Suppressor macrophage (primary cell): ENCODE results near the gene RGS6.

Source experiments
- DNase-seq, 4 experiments: peaks; one replicate each; pipeline ENCODE4 v3.0.0-alpha.2; 2020 to 2022

Gene RGS6

GRCh38 chr14:72247896-72248465 is 315.8 kb downstream of the RGS6 start:
- no peak for DNase-seq

- no peak for DNase-seq
Measured at GRCh38 chr14:72253503-72253902, 321.3 kb downstream of the RGS6 start.

GRCh38 chr14:72254202-72254936 is 322.1 kb downstream of the RGS6 start:
- no peak for DNase-seq

GRCh38 chr14:72254937-72255472 is 322.8 kb downstream of the RGS6 start:
- DNase-seq: peak in 1 of 4 experiments; percentile 16

GRCh38 chr14:72256055-72256454 is 323.8 kb downstream of the RGS6 start:
- no peak for DNase-seq

- no peak for DNase-seq
Measured at GRCh38 chr14:72261068-72261467, 328.8 kb downstream of the RGS6 start.

- no peak for DNase-seq
Measured at GRCh38 chr14:72262771-72263170, 330.5 kb downstream of the RGS6 start.

GRCh38 chr14:72264716-72265115 is 332.5 kb downstream of the RGS6 start:
- DNase-seq: no peak

- no peak for DNase-seq
Measured at GRCh38 chr14:72270147-72270727, 338.0 kb downstream of the RGS6 start.

- no peak for DNase-seq
Measured at GRCh38 chr14:72270749-72271148, 338.5 kb downstream of the RGS6 start.

GRCh38 chr14:72275242-72275641 is 343.0 kb downstream of the RGS6 start:
- no peak for DNase-seq

- no peak for DNase-seq
Measured at GRCh38 chr14:72278316-72278715, 346.1 kb downstream of the RGS6 start.

GRCh38 chr14:72284176-72284575 is 351.9 kb downstream of the RGS6 start:
- DNase-seq: no peak

- no peak for DNase-seq
Measured at GRCh38 chr14:72290241-72290640, 358.0 kb downstream of the RGS6 start.

- peak; percentile 56 to 74 (median 62) for DNase-seq
Measured at GRCh38 chr14:72291908-72292688, 359.9 kb downstream of the RGS6 start.

GRCh38 chr14:72292689-72293024 is 360.4 kb downstream of the RGS6 start:
- no peak for DNase-seq

GRCh38 chr14:72301352-72301751 is 369.1 kb downstream of the RGS6 start:
- no peak for DNase-seq

GRCh38 chr14:72303930-72304329 is 371.7 kb downstream of the RGS6 start:
- no peak for DNase-seq

- DNase-seq: no peak
Measured at GRCh38 chr14:72305561-72305960, 373.3 kb downstream of the RGS6 start.

- DNase-seq: no peak
Measured at GRCh38 chr14:72308967-72309485, 376.8 kb downstream of the RGS6 start.

- no peak for DNase-seq
Measured at GRCh38 chr14:72311116-72311515, 378.9 kb downstream of the RGS6 start.

- no peak for DNase-seq
Measured at GRCh38 chr14:72311516-72311915, 379.3 kb downstream of the RGS6 start.
